ENCODE results near the gene SNX7.

SNX7 gene

DNA sequence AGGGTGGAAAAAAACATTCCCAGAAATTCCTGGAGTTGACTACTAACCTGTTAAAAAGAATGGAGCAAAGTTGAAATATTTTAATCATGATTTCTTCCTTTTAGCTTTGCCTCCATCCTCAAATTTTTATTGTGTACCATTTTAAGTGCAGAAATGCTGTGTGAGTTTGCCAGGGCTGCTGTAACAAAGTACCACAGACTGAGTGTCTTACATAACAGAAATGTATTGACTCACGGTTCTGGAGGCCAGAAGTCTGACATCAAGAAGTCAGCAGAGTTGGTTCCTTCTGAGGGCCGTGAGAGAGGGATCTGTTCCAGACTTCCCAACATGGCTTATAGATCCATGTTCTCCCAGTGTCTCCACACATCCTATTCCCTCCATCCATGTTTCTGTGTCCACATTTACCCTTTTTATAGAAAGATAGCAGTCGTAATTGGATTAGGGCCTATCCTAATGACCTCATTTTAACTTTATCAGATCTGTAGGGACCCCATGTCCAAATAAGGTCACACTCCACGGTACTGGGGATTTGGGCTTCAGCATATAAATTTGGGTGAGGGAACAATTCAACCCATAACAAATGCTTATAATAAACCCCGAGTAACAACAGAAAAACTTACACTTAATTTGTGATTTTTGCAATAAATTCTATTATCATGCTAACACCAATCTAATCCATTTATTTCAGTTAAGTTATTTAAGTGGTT, 12.7 kb downstream of the SNX7 start:
- no peak for TF ChIP-seq CTCF (IDR thresholded peaks at IDR 0.05; ENCODE audit: low read length, missing control alignments)
- DNase-seq (ENCODE audit: low read depth) = peak; percentile 31
- H3K4me3 ChIP-seq (replicated peaks; ENCODE audit: low read depth, low read length) = no peak overlapping the region

DNA sequence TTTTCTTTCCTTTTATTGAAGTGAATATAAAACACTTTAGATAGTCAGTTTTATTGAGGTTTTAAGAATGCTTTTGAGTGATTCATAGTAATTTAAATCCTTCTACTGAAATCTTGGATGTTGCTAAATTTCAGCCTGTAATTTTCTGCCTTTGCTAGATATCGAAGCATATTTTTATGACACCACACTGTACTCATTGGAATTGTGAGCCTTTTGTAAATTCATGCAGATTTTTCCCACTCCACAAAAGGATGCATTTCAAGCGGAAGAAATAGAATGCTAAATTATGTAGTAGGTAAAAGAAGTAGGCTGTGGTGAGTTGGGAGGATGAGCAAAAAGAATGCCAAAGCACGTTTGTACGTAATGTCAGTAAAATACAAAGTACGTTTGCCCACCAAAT, 13.8 kb downstream of the SNX7 start:
- TF ChIP-seq CTCF (IDR thresholded peaks at IDR 0.05; ENCODE audit: low read length, missing control alignments) = no peak
- no peak overlapping the region for H3K4me3 ChIP-seq (replicated peaks; ENCODE audit: low read depth, low read length)
- DNase-seq (ENCODE audit: low read depth) = no peak

DNA sequence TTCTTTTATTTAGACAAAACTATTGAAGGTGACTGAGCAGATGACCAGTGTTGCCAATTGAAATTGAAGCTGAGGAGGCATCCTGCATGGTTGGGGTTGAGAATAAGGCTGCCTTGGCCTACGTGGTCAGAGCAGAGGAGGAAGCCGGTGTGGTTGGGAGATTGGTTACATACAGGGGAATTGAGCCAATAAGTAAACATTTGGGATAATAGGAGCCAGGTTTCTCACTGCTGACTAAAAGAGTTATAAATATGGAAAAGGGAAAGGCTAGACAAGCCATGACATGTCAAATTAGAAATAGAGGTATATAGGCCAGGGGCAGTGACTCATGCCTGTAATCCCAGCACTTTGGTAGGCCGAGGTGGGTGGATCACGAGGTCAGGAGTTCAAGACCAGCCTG, 15.8 kb downstream of the SNX7 start:
- DNase-seq (ENCODE audit: low read depth) = peak; percentile 20
- TF ChIP-seq CTCF (IDR thresholded peaks at IDR 0.05; ENCODE audit: low read length, missing control alignments) = no peak
- no peak overlapping the region for H3K4me3 ChIP-seq (replicated peaks; ENCODE audit: low read depth, low read length)

DNA sequence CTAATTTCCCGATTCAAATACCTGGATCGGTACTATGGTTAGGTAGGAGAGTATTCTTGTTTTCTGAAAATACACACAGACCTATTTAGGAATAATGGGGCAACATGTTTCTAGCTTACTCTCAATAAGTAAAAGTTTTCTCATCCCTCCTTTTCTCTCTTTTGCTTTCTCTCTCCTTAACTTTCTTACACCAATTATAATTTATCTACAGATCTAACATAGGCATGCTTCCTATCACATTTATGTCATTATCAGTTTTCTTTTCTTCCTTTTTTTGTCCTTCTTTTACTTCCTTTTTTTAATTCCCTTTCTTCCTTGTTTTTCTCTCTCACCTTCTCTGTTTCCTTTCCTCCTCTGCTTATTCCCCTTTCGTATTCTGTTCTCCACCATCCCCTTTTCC, 20.3 kb downstream of the SNX7 start:
- no peak for DNase-seq (ENCODE audit: low read depth)
- no peak overlapping the region for H3K4me3 ChIP-seq (replicated peaks; ENCODE audit: low read depth, low read length)
- TF ChIP-seq CTCF (IDR thresholded peaks at IDR 0.05; ENCODE audit: low read length, missing control alignments) = no peak

- TF ChIP-seq CTCF (IDR thresholded peaks at IDR 0.05; ENCODE audit: low read length, missing control alignments) = no peak
- H3K4me3 ChIP-seq (replicated peaks; ENCODE audit: low read depth, low read length) = no peak overlapping the region
- no peak for DNase-seq (ENCODE audit: low read depth)
Measured at GRCh38 chr1:98688110-98688739, 26.7 kb downstream of the SNX7 start.

GRCh38 chr1:98690576-98690975, 29.1 kb downstream of the SNX7 start:
- no peak for TF ChIP-seq CTCF (IDR thresholded peaks at IDR 0.05; ENCODE audit: low read length, missing control alignments)
- H3K4me3 ChIP-seq (replicated peaks; ENCODE audit: low read depth, low read length) = no peak overlapping the region
- DNase-seq (ENCODE audit: low read depth) = no peak

DNA sequence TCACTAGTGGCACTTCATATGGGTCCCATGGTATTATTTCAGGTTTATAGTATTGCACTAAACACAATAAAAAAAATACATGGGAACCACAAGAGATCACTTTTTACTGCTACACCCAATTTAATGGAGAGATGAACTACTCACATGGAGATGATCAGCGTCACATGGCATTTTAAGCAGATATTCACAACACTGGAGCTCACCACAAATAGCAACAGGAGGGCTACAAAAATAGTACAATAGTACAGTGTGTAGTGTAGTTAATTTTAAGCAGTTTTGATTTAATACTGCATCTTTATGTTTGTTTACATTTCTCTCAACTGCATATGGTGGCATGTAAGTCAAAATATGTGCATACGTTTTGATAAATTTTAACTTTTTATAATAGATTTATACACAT, 31.0 kb downstream of the SNX7 start:
- no peak for TF ChIP-seq CTCF (IDR thresholded peaks at IDR 0.05; ENCODE audit: low read length, missing control alignments)

More for the DNA sequence above, 31.0 kb downstream of the SNX7 start:
- H3K4me3 ChIP-seq (replicated peaks; ENCODE audit: low read depth, low read length) = no peak overlapping the region
- DNase-seq (ENCODE audit: low read depth) = no peak

Measured in fibroblast of pulmonary artery (primary cell).